Duodenal mucosa (tissue), 2 donors: Measurements from ENCODE around the gene PATL1.
"Not testable (repeated sequence)": the region's sequence is repeated elsewhere in the genome, so short reads cannot be mapped to it uniquely, and the experiment has no call there.

ENCODE experiments used
- H3K27ac ChIP-seq: one replicate; pipeline ENCODE4 v1.7.0; 2013; ENCODE audit warnings: low read depth, low read length
- H3K27me3 ChIP-seq, 2 donors: one replicate each; pipeline ENCODE4 v1.7.0; 2013; ENCODE audit warnings: low read length in 2 of 2, control low read depth in 1 of 2; ENCODE audit not compliant: insufficient read depth in 2 of 2, control insufficient read depth in 1 of 2
- H3K36me3 ChIP-seq, 2 donors: one replicate each; pipeline ENCODE4 v1.7.0; 2013; ENCODE audit warnings: low read length in 2 of 2, control low read depth in 1 of 2; ENCODE audit not compliant: insufficient read depth in 2 of 2, control insufficient read depth in 1 of 2
- H3K4me1 ChIP-seq, 2 donors: one replicate each; pipeline ENCODE4 v1.7.0; 2013; ENCODE audit warnings: low read length in 2 of 2, control low read depth in 1 of 2; ENCODE audit not compliant: insufficient read depth in 2 of 2, control insufficient read depth in 1 of 2
- H3K4me3 ChIP-seq, 2 donors: one replicate each; pipeline ENCODE4 v1.7.0; 2013; ENCODE audit warnings: low read length in 2 of 2, low read depth in 1 of 2
- H3K9ac ChIP-seq, 2 donors: one replicate each; pipeline ENCODE4 v1.7.0; 2013; ENCODE audit warnings: low read length in 2 of 2, low read depth in 1 of 2
- H3K9me3 ChIP-seq, 2 donors: one replicate each; pipeline ENCODE4 v1.7.0; 2013; ENCODE audit warnings: low read length in 2 of 2, control low read depth in 1 of 2; ENCODE audit not compliant: control insufficient read depth in 1 of 2

Gene PATL1

DNA sequence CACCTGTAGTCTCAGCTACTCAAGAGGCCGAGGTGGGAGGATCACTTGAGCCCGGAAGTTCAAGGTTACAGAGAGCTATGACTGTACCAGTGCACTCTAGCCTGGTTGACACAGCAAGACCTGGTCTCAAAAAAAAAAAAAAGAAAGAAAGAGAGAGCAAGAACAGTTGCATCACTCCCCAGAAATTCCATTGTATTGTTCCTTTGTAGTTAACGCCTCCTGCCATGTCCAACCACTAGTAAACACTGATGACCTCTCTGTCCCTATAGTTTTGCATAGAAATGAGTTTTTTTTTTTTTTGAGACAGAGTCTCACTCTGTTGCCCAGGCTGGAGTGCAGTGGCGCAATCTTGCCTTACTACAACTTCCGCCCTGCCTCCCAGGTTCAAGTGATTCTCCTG, 10.8 kb downstream of the PATL1 start:
- no peaks in the 10 kb centered on the region for H3K9me3 ChIP-seq
- H3K9ac ChIP-seq: no peak overlapping the region
- no peak overlapping the region for H3K4me3 ChIP-seq
- H3K27me3 ChIP-seq: no peaks in the 10 kb centered on the region
- no peak overlapping the region for H3K27ac ChIP-seq
- H3K4me1 ChIP-seq: no peaks in the 10 kb centered on the region
- H3K36me3 ChIP-seq: peaks cover 61 to 75% of the 10 kb centered on the region in 2 donors

DNA sequence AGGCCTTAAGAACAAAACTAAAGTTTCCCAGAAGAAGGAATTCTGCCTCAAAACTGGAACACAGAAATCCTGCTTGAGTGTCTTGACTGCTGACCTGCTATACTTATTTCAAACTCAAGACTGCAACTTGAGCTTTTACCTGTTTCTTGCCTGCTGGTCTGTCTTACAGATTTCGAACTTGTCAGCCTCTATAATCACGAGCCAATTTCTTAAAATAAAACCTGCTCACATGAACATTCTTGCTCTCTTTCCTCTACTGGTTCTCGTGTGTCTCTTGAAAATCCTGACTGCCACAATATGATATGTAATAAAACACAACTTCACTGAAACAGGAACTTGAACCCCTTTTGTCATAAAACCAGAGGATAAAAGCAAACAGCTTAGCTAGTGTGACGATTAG, 13.9 kb downstream of the PATL1 start:
- H3K9ac ChIP-seq: no peak overlapping the region
- no peak overlapping the region for H3K27ac ChIP-seq
- H3K4me1 ChIP-seq: no peaks in the 10 kb centered on the region
- no peaks in the 10 kb centered on the region for H3K9me3 ChIP-seq
- peaks cover 66 to 90% of the 10 kb centered on the region in 2 donors for H3K36me3 ChIP-seq
- H3K27me3 ChIP-seq: no peaks in the 10 kb centered on the region
- H3K4me3 ChIP-seq: no peak overlapping the region

DNA sequence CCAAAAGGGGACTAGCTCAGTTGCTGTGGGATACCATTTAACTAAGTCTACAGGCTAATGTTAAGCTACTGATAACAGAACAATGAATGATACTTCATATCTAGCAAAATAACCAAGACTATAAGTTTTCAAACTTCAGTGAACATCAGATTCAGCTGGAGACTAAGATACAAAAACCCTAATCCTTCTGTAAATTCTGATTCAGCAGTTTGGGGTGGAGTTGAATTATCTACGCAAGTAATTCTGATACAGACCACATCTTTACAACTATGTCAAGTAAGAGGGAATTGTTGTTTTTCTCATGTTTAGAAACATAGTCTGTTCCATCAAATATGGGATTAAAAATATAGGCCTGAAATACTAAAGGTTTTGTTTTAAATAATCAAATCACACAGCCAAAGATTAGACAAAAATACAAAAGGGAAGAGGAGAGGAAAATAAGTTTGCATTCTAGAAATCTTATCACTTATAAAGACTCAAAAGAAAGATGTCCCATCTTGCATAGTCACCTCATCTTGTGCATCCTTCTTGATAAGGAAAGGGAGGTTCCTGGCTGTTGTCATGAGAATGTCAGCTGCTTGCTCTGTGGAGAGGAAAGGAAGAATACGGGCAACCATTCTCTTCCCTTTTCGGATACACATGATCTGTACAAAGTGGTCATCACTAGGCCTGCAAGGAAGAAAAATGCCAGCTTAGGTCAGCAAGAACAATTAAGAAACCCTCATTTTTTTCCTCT, 21.4 kb downstream of the PATL1 start:
- H3K9ac ChIP-seq: no peak overlapping the region
- H3K27me3 ChIP-seq: no peaks in the 10 kb centered on the region
- H3K4me1 ChIP-seq: no peaks in the 10 kb centered on the region
- H3K4me3 ChIP-seq: no peak overlapping the region
- H3K9me3 ChIP-seq: no peaks in the 10 kb centered on the region
- H3K36me3 ChIP-seq: peaks cover 49 to 89% of the 10 kb centered on the region in 2 donors
- H3K27ac ChIP-seq: no peak overlapping the region

DNA sequence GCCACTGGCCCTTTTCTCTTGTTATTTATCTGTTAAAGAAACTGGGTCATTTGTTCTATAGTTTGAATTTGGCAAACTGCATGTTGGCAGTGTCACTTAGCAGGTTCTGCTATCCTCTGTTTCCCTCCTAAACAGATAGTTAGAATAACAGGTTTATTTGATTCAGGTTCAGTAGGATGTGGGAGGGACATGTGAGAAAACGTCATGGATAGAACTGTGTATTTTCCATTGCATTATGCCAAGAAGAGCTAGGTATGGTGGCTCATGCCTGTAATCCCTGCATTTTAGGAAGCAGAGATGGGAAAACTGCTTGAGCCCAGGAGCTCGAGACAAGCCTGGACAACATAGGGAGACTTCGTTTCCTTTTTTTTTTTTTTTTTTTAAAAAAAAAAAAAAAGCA, 24.3 kb downstream of the PATL1 start:
- Histone ChIP-seq H3K36me3 (peaks cover 42 to 82% of the 10 kb centered on the region in 2 donors), H3K9me3 (no peaks in the 10 kb centered on the region), H3K4me3 (no peak overlapping the region), H3K27ac (no peak overlapping the region), H3K9ac (no peak overlapping the region), H3K4me1 (no peaks in the 10 kb centered on the region), H3K27me3 (no peaks in the 10 kb centered on the region)

GRCh38 chr11:59643390-59643789, 25.4 kb downstream of the PATL1 start:
- Histone ChIP-seq H3K4me3 (no peak overlapping the region), H3K27me3 (no peaks in the 10 kb centered on the region), H3K4me1 (no peaks in the 10 kb centered on the region), H3K27ac (no peak overlapping the region), H3K9ac (no peak overlapping the region), H3K9me3 (no peaks in the 10 kb centered on the region), H3K36me3 (peaks cover 41 to 82% of the 10 kb centered on the region in 2 donors)

- no peaks in the 10 kb centered on the region for H3K9me3 ChIP-seq
- no peak overlapping the region for H3K4me3 ChIP-seq
- no peaks in the 10 kb centered on the region for H3K27me3 ChIP-seq
- H3K4me1 ChIP-seq: no peaks in the 10 kb centered on the region
- H3K9ac ChIP-seq: no peak overlapping the region
- H3K36me3 ChIP-seq: peaks cover 45 to 80% of the 10 kb centered on the region in 2 donors
- no peak overlapping the region for H3K27ac ChIP-seq
Observed at GRCh38 chr11:59641156-59641555, 27.7 kb downstream of the PATL1 start.

DNA sequence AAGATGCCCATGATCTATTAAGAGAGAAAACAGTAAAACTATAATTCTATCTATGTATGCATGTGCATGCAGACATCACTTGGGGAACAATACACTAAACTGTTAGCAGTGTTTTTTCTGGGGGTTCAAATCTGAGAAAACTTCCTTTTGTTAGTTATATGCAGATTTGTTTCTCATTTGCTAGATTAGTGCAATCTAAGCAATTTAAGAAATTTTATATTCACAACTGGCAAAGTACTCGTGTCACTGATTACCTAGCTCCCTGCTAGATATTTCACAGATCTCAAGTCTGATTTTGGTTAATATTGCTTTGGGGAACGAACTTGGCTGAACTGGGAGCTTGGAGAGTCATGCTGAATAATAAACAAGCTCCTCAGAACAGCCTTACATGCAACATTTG, 38.3 kb downstream of the PATL1 start:
- Histone ChIP-seq H3K9me3 (no peaks in the 10 kb centered on the region), H3K36me3 (peaks cover 3 to 10% of the 10 kb centered on the region in 2 donors), H3K27ac (no peak overlapping the region), H3K9ac (no peak overlapping the region), H3K4me3 (no peak overlapping the region), H3K4me1 (no peaks in the 10 kb centered on the region), H3K27me3 (no peaks in the 10 kb centered on the region)

- Histone ChIP-seq H3K9me3 (no peaks in the 10 kb centered on the region), H3K36me3 (peaks cover 3 to 5% of the 10 kb centered on the region in 2 donors), H3K4me1 (no peaks in the 10 kb centered on the region), H3K27ac (no peak overlapping the region), H3K27me3 (no peaks in the 10 kb centered on the region), H3K4me3 (no peak overlapping the region), H3K9ac (no peak overlapping the region)
Observed at GRCh38 chr11:59629996-59630395, 38.8 kb downstream of the PATL1 start.

DNA sequence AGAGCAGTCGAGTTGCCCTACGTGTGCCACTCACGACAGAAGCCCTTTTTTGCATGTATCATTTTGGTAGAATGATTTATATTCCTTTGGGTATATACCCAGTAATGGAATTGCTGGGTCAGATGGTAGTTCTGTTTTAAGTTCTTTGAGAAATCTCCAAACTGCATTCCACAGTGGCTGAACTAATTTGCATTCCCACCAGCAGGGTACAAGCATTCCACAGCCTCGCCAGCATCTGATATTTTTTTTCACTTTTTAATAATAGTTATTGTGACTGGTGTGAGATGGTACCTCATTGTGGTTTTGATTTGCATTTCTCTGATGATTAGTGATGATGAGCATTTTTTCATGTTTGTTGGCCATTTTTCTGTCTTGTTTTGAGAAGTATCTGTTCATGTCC, 41.9 kb downstream of the PATL1 start:
- not testable (repeated sequence) for H3K4me3 ChIP-seq, H3K36me3 ChIP-seq, H3K27ac ChIP-seq, H3K4me1 ChIP-seq, H3K9me3 ChIP-seq, H3K27me3 ChIP-seq, H3K9ac ChIP-seq

- Histone ChIP-seq H3K4me3 (no peak overlapping the region), H3K36me3 (peaks cover 3 to 5% of the 10 kb centered on the region in 2 donors), H3K9ac (no peak overlapping the region), H3K4me1 (no peaks in the 10 kb centered on the region), H3K27ac (no peak overlapping the region), H3K9me3 (no peaks in the 10 kb centered on the region), H3K27me3 (no peaks in the 10 kb centered on the region)
Observed at GRCh38 chr11:59625703-59626102, 43.1 kb downstream of the PATL1 start.
